Naive thymus-derived CD4-positive, alpha-beta T cell (primary cell): ENCODE results near the gene TMA7. TPM values are rescaled to one million over a fixed set of nuclear protein-coding genes. Genes with fewer than 3 reads are reported as not detected.
"Not testable (repeated sequence)": the region's sequence is repeated elsewhere in the genome, so short reads cannot be mapped to it uniquely, and the experiment has no call there.

Experiments used
- ATAC-seq: fragments of 150-1000 bp; cut with Tn5 transposase; 2 replicates; pipeline ENCODE4 v1.10.0; 2021; ENCODE audit warnings: mild to moderate bottlenecking, moderate library complexity
- CTCF ChIA-PET: fragments of 350-600 bp; sonication (Branson Sonifier 250); formaldehyde crosslinking; loops from one replicate; lab custom pipeline; 2021; ENCODE audit warnings: antibody characterized with exemption; lab: Charles Lee
- POLR2A ChIA-PET: fragments of 350-600 bp; sonication (Branson Sonifier 250); formaldehyde crosslinking; loops from one replicate; lab custom pipeline; 2021; ENCODE audit warnings: antibody characterized with exemption, inconsistent platforms; lab: Charles Lee
- DNase-seq, 9 donors: peaks; one replicate each; pipeline versions ENCODE4 v3.0.0 to v3.0.0-alpha.2; 2020 to 2022; ENCODE audit warnings: mixed read lengths in 1 of 9
- H3K27ac ChIP-seq: one replicate; pipeline ENCODE4 v1.7.0; 2013; ENCODE audit warnings: mild to moderate bottlenecking, low read depth, low read length, moderate library complexity
- H3K27me3 ChIP-seq, 2 donors: one replicate each; pipeline ENCODE4 v1.7.0; 2013; ENCODE audit warnings: low read length in 2 of 2, mild to moderate bottlenecking in 2 of 2, moderate library complexity in 2 of 2; ENCODE audit not compliant: control insufficient read depth in 2 of 2, insufficient read depth in 2 of 2
- H3K36me3 ChIP-seq, 3 experiments: 1 replicate in 2 of 3; 2 replicates in 1 of 3; pipeline ENCODE4 v1.7.0; 2013; ENCODE audit warnings: low read length in 3 of 3, mild to moderate bottlenecking in 3 of 3, moderate library complexity in 1 of 3; ENCODE audit not compliant: insufficient read depth in 3 of 3, control insufficient read depth in 2 of 3
- H3K4me1 ChIP-seq, 2 donors: one replicate each; pipeline ENCODE4 v1.7.0; 2013; ENCODE audit warnings: low read length in 2 of 2, mild to moderate bottlenecking in 2 of 2, moderate library complexity in 1 of 2; ENCODE audit not compliant: control insufficient read depth in 2 of 2, insufficient read depth in 2 of 2
- H3K4me3 ChIP-seq: 2 replicates; pipeline ENCODE4 v1.7.0; 2013; ENCODE audit warnings: mild to moderate bottlenecking, low read length
- H3K9me3 ChIP-seq, 3 experiments: 1 replicate in 2 of 3; 2 replicates in 1 of 3; pipeline ENCODE4 v1.7.0; 2013; ENCODE audit warnings: low read length in 3 of 3; ENCODE audit not compliant: control insufficient read depth in 2 of 3
- H3K27ac Mint-ChIP-seq, 9 donors: one replicate each; pipeline ENCODE4 v1.8.0; 2020 to 2022; ENCODE audit warnings: mixed read lengths in 9 of 9, mild to moderate bottlenecking in 8 of 9, moderate library complexity in 5 of 9, inconsistent platforms in 2 of 9
- H3K27me3 Mint-ChIP-seq, 5 donors: one replicate each; pipeline ENCODE4 v1.8.0; 2021 to 2022; ENCODE audit warnings: mixed read lengths in 5 of 5, mild to moderate bottlenecking in 1 of 5
- H3K36me3 Mint-ChIP-seq, 5 donors: one replicate each; pipeline ENCODE4 v1.8.0; 2020 to 2022; ENCODE audit warnings: mixed read lengths in 5 of 5, mild to moderate bottlenecking in 3 of 5, inconsistent platforms in 1 of 5
- H3K4me1 Mint-ChIP-seq, 7 donors: one replicate each; pipeline ENCODE4 v1.8.0; 2020 to 2022; ENCODE audit warnings: mixed read lengths in 7 of 7, mild to moderate bottlenecking in 3 of 7, inconsistent platforms in 1 of 7
- H3K4me3 Mint-ChIP-seq, 10 donors: one replicate each; pipeline ENCODE4 v1.8.0; 2020 to 2022; ENCODE audit warnings: mild to moderate bottlenecking in 10 of 10, mixed read lengths in 10 of 10, moderate library complexity in 6 of 10, inconsistent platforms in 2 of 10
- H3K9me3 Mint-ChIP-seq, 11 donors: one replicate each; pipeline ENCODE4 v1.8.0; 2020 to 2022; ENCODE audit warnings: mixed read lengths in 11 of 11, mild to moderate bottlenecking in 4 of 11, inconsistent platforms in 1 of 11, moderate library complexity in 1 of 11
- intact Hi-C, 2 donors: fragments of 100-400 bp; cut with micrococcal nuclease; formaldehyde crosslinking; loops; one replicate each; pipeline ENCODE4 v1.15.1; 2023
- polyA plus RNA-seq, 2 donors: library from polyadenylated mRNA; unstranded; fragments of 300-500 nt; fragmentation: Illumina TruSeq; gene quantifications; one replicate each; pipeline ENCODE4 v1.2.3, GENCODE V29; 2021
- total RNA-seq, 6 experiments: library from RNA in 5 of 6; stranded (reverse) in 5 of 6; gene quantifications; 1 replicate in 5 of 6; 2 replicates in 1 of 6; pipeline ENCODE4 v1.2.3 and lab custom pipeline; 2021 to 2026

The TMA7 gene
- total and polyA plus RNA-seq, 7 experiments from 2014 or later, result 193 to 752 (median 269) TPM

- ATAC-seq, DNase-seq, H3K27ac ChIP-seq, intact Hi-C loops, H3K9me3 Mint-ChIP-seq, H3K27me3 ChIP-seq, H3K27ac Mint-ChIP-seq, H3K4me3 ChIP-seq, H3K9me3 ChIP-seq, H3K36me3 ChIP-seq, H3K4me3 Mint-ChIP-seq, H3K27me3 Mint-ChIP-seq: not testable (repeated sequence)
- ChIA-PET POLR2A (interaction anchor here (0.7 to 3.0 kb wide), 7 partner anchors 10 to 1249 kb away, joined by 3 to 29 read pairs (median 3); a partner anchor contains a TSS), CTCF (interaction anchor here (2.2 kb wide), 1 partner anchor 26 kb away, joined by 7 read pairs; no protein-coding TSS in a partner anchor)
- Mint-ChIP-seq H3K4me1 (peaks cover 18 to 41% (median 36%) of the 10 kb centered on the region in 7 donors), H3K36me3 (peaks cover 0 to 18% (median 0%) of the 10 kb centered on the region in 5 donors)
- H3K4me1 ChIP-seq, result peaks cover 25 to 33% of the 10 kb centered on the region in 2 donors
Observed at GRCh38 chr3:48480891-48481290, 40.8 kb downstream of the TMA7 start.

- POLR2A ChIA-PET, result interaction anchor here (0.8 to 1.0 kb wide), 2 partner anchors 11 to 42 kb away, joined by 5 to 6 read pairs; no protein-coding TSS in a partner anchor
- H3K27ac Mint-ChIP-seq, ATAC-seq, CTCF ChIA-PET, H3K27me3 ChIP-seq, H3K27me3 Mint-ChIP-seq, H3K9me3 Mint-ChIP-seq, H3K36me3 ChIP-seq, H3K4me3 ChIP-seq, DNase-seq, H3K4me3 Mint-ChIP-seq, H3K9me3 ChIP-seq, H3K27ac ChIP-seq, intact Hi-C loops: not testable (repeated sequence)
- Mint-ChIP-seq H3K4me1 (peaks cover 12 to 30% (median 23%) of the 10 kb centered on the region in 7 donors), H3K36me3 (peaks cover 0 to 15% (median 0%) of the 10 kb centered on the region in 5 donors)
- peaks cover 13 to 28% of the 10 kb centered on the region in 2 donors for H3K4me1 ChIP-seq
Observed at GRCh38 chr3:48482822-48483221, 42.8 kb downstream of the TMA7 start.

- Histone ChIP-seq H3K9me3 (no peaks in the 10 kb centered on the region), H3K27ac (no peak overlapping the region), H3K4me1 (no peaks in the 10 kb centered on the region), H3K36me3 (no peaks in the 10 kb centered on the region), H3K27me3 (no peaks in the 10 kb centered on the region), H3K4me3 (no peak overlapping the region)
- ChIA-PET POLR2A (no interaction called here), CTCF (no interaction called here)
- Mint-ChIP-seq H3K9me3 (no peaks in the 10 kb centered on the region), H3K4me3 (no peak overlapping the region), H3K27ac (no peak overlapping the region), H3K4me1 (peaks cover 0 to 3% (median 1%) of the 10 kb centered on the region in 7 donors), H3K27me3 (no peaks in the 10 kb centered on the region), H3K36me3 (peaks cover 0 to 10% (median 0%) of the 10 kb centered on the region in 5 donors)
- no peak for DNase-seq
- intact Hi-C loops, result no loop called here
- ATAC-seq, result no peak
Observed at GRCh38 chr3:48486952-48487351, 46.9 kb downstream of the TMA7 start.

- H3K27me3 ChIP-seq, result no peaks in the 10 kb centered on the region
- H3K27ac ChIP-seq, result no peak overlapping the region
- Mint-ChIP-seq H3K9me3 (no peaks in the 10 kb centered on the region), H3K4me3 (no peak overlapping the region), H3K27ac (no peak overlapping the region), H3K27me3 (no peaks in the 10 kb centered on the region), H3K4me1 (peaks cover 0 to 4% (median 0%) of the 10 kb centered on the region in 7 donors), H3K36me3 (peaks cover 0 to 22% (median 5%) of the 10 kb centered on the region in 5 donors)
- ATAC-seq, result peak; percentile 49
- peaks cover 0 to 4% (median 0%) of the 10 kb centered on the region in 3 experiments for H3K36me3 ChIP-seq
- no peaks in the 10 kb centered on the region for H3K9me3 ChIP-seq
- no peak overlapping the region for H3K4me3 ChIP-seq
- DNase-seq, result no peak
- ChIA-PET CTCF (interaction anchor here (0.6 kb wide), 1 partner anchor 57 kb away, joined by 4 read pairs; no protein-coding TSS in a partner anchor), POLR2A (interaction anchor here (1.9 kb wide), 1 partner anchor 20 kb away, joined by 5 read pairs; no protein-coding TSS in a partner anchor)
- intact Hi-C loops, result no loop called here
- no peaks in the 10 kb centered on the region for H3K4me1 ChIP-seq
Observed at GRCh38 chr3:48492461-48493202, 52.6 kb downstream of the TMA7 start.

- DNase-seq (no peak), ATAC-seq (no peak)
- H3K4me1 Mint-ChIP-seq, result peaks cover 0 to 4% (median 1%) of the 10 kb centered on the region in 7 donors
- H3K27me3 ChIP-seq, result no peaks in the 10 kb centered on the region
- peaks cover 0 to 28% (median 10%) of the 10 kb centered on the region in 5 donors for H3K36me3 Mint-ChIP-seq
- no peaks in the 10 kb centered on the region for H3K9me3 Mint-ChIP-seq
- H3K36me3 ChIP-seq, result peaks cover 0 to 8% (median 0%) of the 10 kb centered on the region in 3 experiments
- intact Hi-C loops, result no loop called here
- H3K27me3 Mint-ChIP-seq, result no peaks in the 10 kb centered on the region
- no peak overlapping the region for H3K4me3 ChIP-seq
- CTCF ChIA-PET, result no interaction called here
- POLR2A ChIA-PET, result no interaction called here
- no peaks in the 10 kb centered on the region for H3K9me3 ChIP-seq
- H3K4me3 Mint-ChIP-seq, result no peak overlapping the region
- H3K27ac ChIP-seq, result no peak overlapping the region
- H3K27ac Mint-ChIP-seq, result no peak overlapping the region
- H3K4me1 ChIP-seq, result no peaks in the 10 kb centered on the region
Observed at GRCh38 chr3:48493203-48493501, 53.1 kb downstream of the TMA7 start.

Other genes starting within 250 kb of the TMA7 start
- under 1 TPM in 1 of 5 experiments, not detected in 4; 0.54 TPM for gene CAMP, start 216.8 kb upstream of the TMA7 start, total RNA-seq
- gene CAMP, start 216.8 kb upstream of the TMA7 start, polyA plus RNA-seq, result not detected
- 10 to 100 TPM; 37.7 to 64.0 (median 40.2) TPM for gene ZNF589, start 199.2 kb upstream of the TMA7 start, total RNA-seq
- gene ZNF589, start 199.2 kb upstream of the TMA7 start, polyA plus RNA-seq, result 1 to 10 TPM; 5.1 to 9.2 TPM
- gene NME6, start 138.9 kb upstream of the TMA7 start, total RNA-seq, result 10 to 100 TPM; 10.8 to 35.9 (median 34.9) TPM
- 10 to 100 TPM; 48.6 to 65.5 TPM for gene NME6, start 138.9 kb upstream of the TMA7 start, polyA plus RNA-seq
- gene SPINK8, start 106.6 kb upstream of the TMA7 start, total RNA-seq, result not detected
- gene SPINK8, start 106.6 kb upstream of the TMA7 start, polyA plus RNA-seq, result not detected
- not detected for gene FBXW12, start 68.0 kb upstream of the TMA7 start, total RNA-seq
- not detected for gene FBXW12, start 68.0 kb upstream of the TMA7 start, polyA plus RNA-seq
- gene PLXNB1, start 10.2 kb upstream of the TMA7 start, total RNA-seq, result 1 to 10 TPM in 4 of 5 experiments, under 1 TPM in 1; 0.79 to 3.3 (median 2.7) TPM
- gene PLXNB1, start 10.2 kb upstream of the TMA7 start, polyA plus RNA-seq, result not detected
- 10 to 100 TPM in 1 of 5 experiments, 1 to 10 TPM in 4; 3.6 to 16.5 (median 5.0) TPM for gene CCDC51, start 138 bp upstream of the TMA7 start, total RNA-seq
- 10 to 100 TPM; 10.2 to 14.3 TPM for gene CCDC51, start 138 bp upstream of the TMA7 start, polyA plus RNA-seq
- gene ATRIP, start 6.5 kb downstream of the TMA7 start, total RNA-seq, result 10 to 100 TPM in 3 of 5 experiments, 1 to 10 TPM in 2; 7.9 to 14.2 (median 12.5) TPM
- gene ATRIP, start 6.5 kb downstream of the TMA7 start, polyA plus RNA-seq, result 10 to 100 TPM; 10.7 to 16.2 TPM
- gene SHISA5, start 63.9 kb downstream of the TMA7 start, total RNA-seq, result 100 to 1,000 TPM; 147 to 236 (median 182) TPM
- 100 to 1,000 TPM; 348 to 383 TPM for gene SHISA5, start 63.9 kb downstream of the TMA7 start, polyA plus RNA-seq
- 10 to 100 TPM in 2 of 5 experiments, 1 to 10 TPM in 3; 3.0 to 64.2 (median 3.7) TPM for gene PFKFB4, start 116.5 kb downstream of the TMA7 start, total RNA-seq
- gene PFKFB4, start 116.5 kb downstream of the TMA7 start, polyA plus RNA-seq, result 1 to 10 TPM; 2.6 to 3.4 TPM
- gene UCN2, start 123.5 kb downstream of the TMA7 start, total RNA-seq, result under 1 TPM in 1 of 5 experiments, not detected in 4; 0.51 TPM
- not detected for gene UCN2, start 123.5 kb downstream of the TMA7 start, polyA plus RNA-seq
- gene COL7A1, start 155.1 kb downstream of the TMA7 start, total RNA-seq, result 1 to 10 TPM in 3 of 5 experiments, under 1 TPM in 2; 0.71 to 3.4 (median 1.2) TPM
- not detected for gene COL7A1, start 155.1 kb downstream of the TMA7 start, polyA plus RNA-seq
- 100 to 1,000 TPM in 2 of 5 experiments, 10 to 100 TPM in 3; 77.3 to 156 (median 91.7) TPM for gene UQCRC1, start 169.4 kb downstream of the TMA7 start, total RNA-seq
- gene UQCRC1, start 169.4 kb downstream of the TMA7 start, polyA plus RNA-seq, result 100 to 1,000 TPM; 151 to 164 TPM
- not detected for gene TMEM89, start 181.5 kb downstream of the TMA7 start, total RNA-seq
- not detected for gene TMEM89, start 181.5 kb downstream of the TMA7 start, polyA plus RNA-seq
- 10 to 100 TPM; 15.1 to 37.6 (median 31.2) TPM for gene SLC26A6, start 195.2 kb downstream of the TMA7 start, total RNA-seq
- 1 to 10 TPM; 3.5 to 3.7 TPM for gene SLC26A6, start 195.2 kb downstream of the TMA7 start, polyA plus RNA-seq
- gene CELSR3, start 222.6 kb downstream of the TMA7 start, total RNA-seq, result 1 to 10 TPM; 2.9 to 8.7 (median 4.2) TPM
- gene CELSR3, start 222.6 kb downstream of the TMA7 start, polyA plus RNA-seq, result under 1 TPM; 0.17 to 0.69 TPM
- 10 to 100 TPM; 13.7 to 42.1 (median 20.3) TPM for gene NCKIPSD, start 245.7 kb downstream of the TMA7 start, total RNA-seq
- 10 to 100 TPM in 1 of 2 donors, 1 to 10 TPM in 1; 8.6 to 21.9 TPM for gene NCKIPSD, start 245.7 kb downstream of the TMA7 start, polyA plus RNA-seq